HEK293 (cell line): ENCODE measurements around the gene ARHGAP21.

Source experiments
- CTCF ChIA-PET: fragments of 350-600 bp; formaldehyde crosslinking; extraction: SDS; loops from one replicate; lab custom pipeline; 2021; ENCODE audit warnings: antibody characterized with exemption; lab: Yijun Ruan, JAX
- POLR2A ChIA-PET: fragments of 300-600 bp; formaldehyde crosslinking; extraction: SDS; loops from one replicate; lab custom pipeline; 2020; ENCODE audit warnings: antibody characterized with exemption, inconsistent platforms; lab: Yijun Ruan, JAX
- H3K27ac ChIP-seq: fragments of 200-500 bp; sonication (Bioruptor generic); 2 replicates; pipeline ENCODE4 v1.5.1; 2014; ENCODE audit warnings: low read depth, low read length, control low read depth, inconsistent platforms; ENCODE audit errors: extremely low read depth
- H3K36me3 ChIP-seq, 2 experiments: fragments of 200-500 bp in 1 of 2; sonication (Bioruptor generic) in 1 of 2; 1 replicate in 1 of 2; 2 replicates in 1 of 2; pipeline ENCODE4 v1.5.1; 2014 to 2017; ENCODE audit warnings: inconsistent platforms in 2 of 2, low read length in 2 of 2; ENCODE audit not compliant: control insufficient read depth in 2 of 2, insufficient read depth in 1 of 2
- H3K4me1 ChIP-seq: fragments of 200-500 bp; sonication (Bioruptor generic); 2 replicates; pipeline ENCODE4 v1.5.1; 2014; ENCODE audit warnings: mild to moderate bottlenecking, low read length, inconsistent platforms; ENCODE audit not compliant: control insufficient read depth, insufficient read depth
- H3K4me3 ChIP-seq: 2 replicates; pipeline ENCODE4 v1.5.1; 2011; ENCODE audit warnings: low read depth, mild to moderate bottlenecking, control low read depth, low read length, moderate library complexity
- H3K9me3 ChIP-seq: fragments of 200-500 bp; sonication (Bioruptor generic); 2 replicates; pipeline ENCODE4 v1.5.1; 2014; ENCODE audit warnings: low read depth, low read length, inconsistent platforms; ENCODE audit not compliant: control insufficient read depth, insufficient read depth
- ATF2 ChIP-seq: fragments of 450-650 bp; formaldehyde crosslinking; IDR thresholded peaks from 2 replicates; pipeline ENCODE4 v1.5.1; 2016; ENCODE audit warnings: missing biosample characterization, missing genetic modification characterization, low read depth
- BCL11B ChIP-seq: fragments of 450-650 bp; formaldehyde crosslinking; IDR thresholded peaks from 2 replicates; pipeline ENCODE4 v1.5.1; 2016; ENCODE audit warnings: low read depth, missing biosample characterization, missing genetic modification characterization
- GLIS1 ChIP-seq: fragments of 450-650 bp; formaldehyde crosslinking; IDR thresholded peaks from 2 replicates; pipeline ENCODE4 v1.5.1; 2016; ENCODE audit warnings: missing biosample characterization, missing genetic modification characterization
- PRDM4 ChIP-seq: fragments of 450-650 bp; formaldehyde crosslinking; IDR thresholded peaks from 2 replicates; pipeline ENCODE4 v1.5.1; 2017; ENCODE audit warnings: missing biosample characterization, missing genetic modification characterization
- TCF7L2 ChIP-seq: IDR thresholded peaks from 2 replicates; pipeline ENCODE4 v1.6.1; 2011; ENCODE audit warnings: low read depth, mild to moderate bottlenecking, inconsistent platforms, low read length, moderate library complexity, borderline replicate concordance
- ZBTB1 ChIP-seq: fragments of 450-650 bp; formaldehyde crosslinking; IDR thresholded peaks from 2 replicates; pipeline ENCODE4 v1.5.1; 2016; ENCODE audit warnings: missing biosample characterization, missing genetic modification characterization
- ZFP37 ChIP-seq: fragments of 450-650 bp; formaldehyde crosslinking; IDR thresholded peaks from 2 replicates; pipeline ENCODE4 v1.5.1; 2016; ENCODE audit warnings: missing biosample characterization, missing genetic modification characterization
- ZNF10 ChIP-seq: fragments of 450-650 bp; formaldehyde crosslinking; IDR thresholded peaks from 2 replicates; pipeline ENCODE4 v1.5.1; 2017; ENCODE audit warnings: missing biosample characterization, missing genetic modification characterization
- ZNF148 ChIP-seq: fragments of 450-650 bp; formaldehyde crosslinking; IDR thresholded peaks from 2 replicates; pipeline ENCODE4 v1.5.0; 2017; ENCODE audit warnings: missing biosample characterization, missing genetic modification characterization, borderline replicate concordance
- ZNF423 ChIP-seq: fragments of 450-650 bp; formaldehyde crosslinking; IDR thresholded peaks from 2 replicates; pipeline ENCODE4 v1.5.1; 2016; ENCODE audit warnings: missing biosample characterization, missing genetic modification characterization
- ZNF600 ChIP-seq: fragments of 450-650 bp; formaldehyde crosslinking; IDR thresholded peaks from 2 replicates; pipeline ENCODE4 v1.5.1; 2016; ENCODE audit warnings: missing biosample characterization, missing genetic modification characterization
- ZNF610 ChIP-seq: fragments of 450-650 bp; formaldehyde crosslinking; IDR thresholded peaks from 2 replicates; pipeline ENCODE4 v1.5.1; 2016; ENCODE audit warnings: missing biosample characterization, missing genetic modification characterization, borderline replicate concordance
- ZNF623 ChIP-seq: fragments of 450-650 bp; formaldehyde crosslinking; IDR thresholded peaks from 2 replicates; pipeline ENCODE4 v1.5.1; 2016; ENCODE audit warnings: missing biosample characterization, missing genetic modification characterization
- TF ChIP-seq, protein P1 (sequence below): fragments of 450-650 bp; formaldehyde crosslinking; IDR thresholded peaks from 2 replicates; pipeline ENCODE4 v1.5.1; 2016; ENCODE audit warnings: missing biosample characterization, missing genetic modification characterization
- TF ChIP-seq, protein P2 (sequence below): fragments of 450-650 bp; formaldehyde crosslinking; IDR thresholded peaks from 2 replicates; pipeline ENCODE4 v1.5.1; 2016; ENCODE audit warnings: missing biosample characterization, missing genetic modification characterization
- TF ChIP-seq, protein P3 (sequence below): fragments of 450-650 bp; formaldehyde crosslinking; IDR thresholded peaks from 2 replicates; pipeline ENCODE4 v1.5.1; 2016; ENCODE audit warnings: missing biosample characterization, missing genetic modification characterization

Gene ARHGAP21

DNA sequence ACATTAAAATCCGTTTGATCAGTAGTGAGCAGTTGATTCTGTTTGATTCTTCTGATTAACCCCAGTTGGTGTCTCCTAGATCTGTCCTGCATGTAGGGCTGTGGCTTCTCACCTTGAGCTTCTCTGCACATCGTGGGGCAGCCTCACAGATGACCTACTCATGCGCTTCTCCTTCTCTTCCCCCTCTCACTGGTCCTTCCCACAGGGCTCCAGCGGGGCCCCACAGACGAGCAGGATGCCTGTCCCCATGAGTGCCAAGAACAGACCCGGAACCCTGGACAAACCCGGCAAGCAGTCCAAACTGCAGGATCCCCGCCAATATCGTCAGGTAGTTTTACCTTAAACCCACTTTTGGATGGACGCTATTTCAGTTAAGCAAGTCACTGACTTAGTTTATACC lies 178.9 kb downstream of the ARHGAP21 start (continued):
- TF ChIP-seq, protein P1, sequence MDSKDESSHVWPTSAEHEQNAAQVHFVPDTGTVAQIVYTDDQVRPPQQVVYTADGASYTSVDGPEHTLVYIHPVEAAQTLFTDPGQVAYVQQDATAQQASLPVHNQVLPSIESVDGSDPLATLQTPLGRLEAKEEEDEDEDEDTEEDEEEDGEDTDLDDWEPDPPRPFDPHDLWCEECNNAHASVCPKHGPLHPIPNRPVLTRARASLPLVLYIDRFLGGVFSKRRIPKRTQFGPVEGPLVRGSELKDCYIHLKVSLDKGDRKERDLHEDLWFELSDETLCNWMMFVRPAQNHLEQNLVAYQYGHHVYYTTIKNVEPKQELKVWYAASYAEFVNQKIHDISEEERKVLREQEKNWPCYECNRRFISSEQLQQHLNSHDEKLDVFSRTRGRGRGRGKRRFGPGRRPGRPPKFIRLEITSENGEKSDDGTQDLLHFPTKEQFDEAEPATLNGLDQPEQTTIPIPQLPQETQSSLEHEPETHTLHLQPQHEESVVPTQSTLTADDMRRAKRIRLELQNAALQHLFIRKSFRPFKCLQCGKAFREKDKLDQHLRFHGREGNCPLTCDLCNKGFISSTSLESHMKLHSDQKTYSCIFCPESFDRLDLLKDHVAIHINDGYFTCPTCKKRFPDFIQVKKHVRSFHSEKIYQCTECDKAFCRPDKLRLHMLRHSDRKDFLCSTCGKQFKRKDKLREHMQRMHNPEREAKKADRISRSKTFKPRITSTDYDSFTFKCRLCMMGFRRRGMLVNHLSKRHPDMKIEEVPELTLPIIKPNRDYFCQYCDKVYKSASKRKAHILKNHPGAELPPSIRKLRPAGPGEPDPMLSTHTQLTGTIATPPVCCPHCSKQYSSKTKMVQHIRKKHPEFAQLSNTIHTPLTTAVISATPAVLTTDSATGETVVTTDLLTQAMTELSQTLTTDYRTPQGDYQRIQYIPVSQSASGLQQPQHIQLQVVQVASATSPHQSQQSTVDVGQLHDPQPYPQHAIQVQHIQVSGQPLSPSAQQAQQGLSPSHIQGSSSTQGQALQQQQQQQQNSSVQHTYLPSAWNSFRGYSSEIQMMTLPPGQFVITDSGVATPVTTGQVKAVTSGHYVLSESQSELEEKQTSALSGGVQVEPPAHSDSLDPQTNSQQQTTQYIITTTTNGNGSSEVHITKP, result no peak
- TF ChIP-seq TCF7L2, result no peak
- TF ChIP-seq ZNF623 (tag by site-specific recombination), result no peak
- no peak for TF ChIP-seq PRDM4 (tag by site-specific recombination)
- TF ChIP-seq ZNF10 (tag by site-specific recombination), result no peak
- TF ChIP-seq ATF2 (tag by site-specific recombination), result no peak
- TF ChIP-seq ZBTB1 (tag by site-specific recombination), result no peak
- TF ChIP-seq, protein P2, sequence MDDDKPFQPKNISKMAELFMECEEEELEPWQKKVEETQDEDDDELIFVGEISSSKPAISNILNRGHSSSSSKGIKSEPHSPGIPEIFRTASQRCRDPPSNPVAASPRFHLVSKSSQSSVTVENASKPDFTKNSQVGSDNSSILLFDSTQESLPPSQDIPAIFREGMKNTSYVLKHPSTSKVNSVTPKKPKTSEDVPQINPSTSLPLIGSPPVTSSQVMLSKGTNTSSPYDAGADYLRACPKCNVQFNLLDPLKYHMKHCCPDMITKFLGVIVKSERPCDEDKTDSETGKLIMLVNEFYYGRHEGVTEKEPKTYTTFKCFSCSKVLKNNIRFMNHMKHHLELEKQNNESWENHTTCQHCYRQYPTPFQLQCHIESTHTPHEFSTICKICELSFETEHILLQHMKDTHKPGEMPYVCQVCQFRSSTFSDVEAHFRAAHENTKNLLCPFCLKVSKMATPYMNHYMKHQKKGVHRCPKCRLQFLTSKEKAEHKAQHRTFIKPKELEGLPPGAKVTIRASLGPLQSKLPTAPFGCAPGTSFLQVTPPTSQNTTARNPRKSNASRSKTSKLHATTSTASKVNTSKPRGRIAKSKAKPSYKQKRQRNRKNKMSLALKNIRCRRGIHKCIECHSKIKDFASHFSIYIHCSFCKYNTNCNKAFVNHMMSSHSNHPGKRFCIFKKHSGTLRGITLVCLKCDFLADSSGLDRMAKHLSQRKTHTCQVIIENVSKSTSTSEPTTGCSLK (tag by site-specific recombination), result no peak
- no peak for TF ChIP-seq ZNF423 (tag by site-specific recombination)
- no peak for TF ChIP-seq ZNF148 (tag by site-specific recombination)
- TF ChIP-seq, all 188 proteins: peak for 0

- Histone ChIP-seq H3K9me3 (no peaks in the 10 kb centered on the region), H3K27ac (no peak overlapping the region), H3K4me3 (no peak overlapping the region), H3K36me3 (peaks cover 0 to 32% of the 10 kb centered on the region in 2 experiments; a peak in 2 of 3 replicates), H3K4me1 (no peaks in the 10 kb centered on the region)
- ChIA-PET CTCF (interaction anchor here (1.0 to 1.4 kb wide), 3 partner anchors 14 to 75 kb away, joined by 3 to 4 read pairs (median 4); no protein-coding TSS in a partner anchor), POLR2A (no interaction called here)
- no peak for TF ChIP-seq ZNF600 (tag by site-specific recombination)
- no peak for TF ChIP-seq ZNF610
- TF ChIP-seq, protein P3, sequence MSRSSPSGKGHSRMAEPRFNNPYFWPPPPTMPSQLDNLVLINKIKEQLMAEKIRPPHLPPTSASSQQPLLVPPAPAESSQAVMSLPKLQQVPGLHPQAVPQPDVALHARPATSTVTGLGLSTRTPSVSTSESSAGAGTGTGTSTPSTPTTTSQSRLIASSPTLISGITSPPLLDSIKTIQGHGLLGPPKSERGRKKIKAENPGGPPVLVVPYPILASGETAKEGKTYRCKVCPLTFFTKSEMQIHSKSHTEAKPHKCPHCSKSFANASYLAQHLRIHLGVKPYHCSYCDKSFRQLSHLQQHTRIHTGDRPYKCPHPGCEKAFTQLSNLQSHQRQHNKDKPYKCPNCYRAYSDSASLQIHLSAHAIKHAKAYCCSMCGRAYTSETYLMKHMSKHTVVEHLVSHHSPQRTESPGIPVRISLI (tag by site-specific recombination), result no peak
- no peak for TF ChIP-seq ZFP37 (tag by site-specific recombination)
- no peak for TF ChIP-seq GLIS1 (tag by site-specific recombination)
- TF ChIP-seq, protein P1, result no peak
- no peak for TF ChIP-seq BCL11B (tag by site-specific recombination)
Observed at GRCh38 chr10:24542314-24543270, 181.1 kb downstream of the ARHGAP21 start.
